Breast epithelium (tissue), 4 donors: Measurements from ENCODE around the gene TMEM143. TPM values are rescaled to one million over a fixed set of nuclear protein-coding genes. Genes with fewer than 3 reads are reported as not detected.
A peak's percentile ranks its signal among the peaks of the same experiment; 100 is the strongest.
"Not testable (repeated sequence)": the region's sequence is repeated elsewhere in the genome, so short reads cannot be mapped to it uniquely, and the experiment has no call there.

ENCODE experiments used
- DNase-seq, 2 donors: peaks; one replicate each; pipeline ENCODE4 v3.0.0-alpha.2; 2019; ENCODE audit warnings: low spot score in 2 of 2
- H3K27ac ChIP-seq, 2 donors: fragments of 200-600 bp; sonication (generic) in 1 of 2; one replicate each; pipeline ENCODE4 v1.5.1; 2016 to 2019; ENCODE audit warnings: mild to moderate bottlenecking in 1 of 2
- H3K27me3 ChIP-seq, 2 donors: fragments of 200-600 bp; sonication (generic) in 1 of 2; one replicate each; pipeline versions ENCODE4 v1.5.1 to v1.6.0; 2017 to 2019; ENCODE audit warnings: control low read depth in 1 of 2, mild to moderate bottlenecking in 1 of 2
- H3K36me3 ChIP-seq: fragments of 200-600 bp; one replicate; pipeline ENCODE4 v1.5.1; 2019
- H3K4me1 ChIP-seq, 2 donors: fragments of 200-600 bp; sonication (generic); one replicate each; pipeline ENCODE4 v1.5.1; 2016 to 2019; ENCODE audit warnings: control low read depth in 1 of 2
- H3K4me3 ChIP-seq, 3 donors: fragments of 200-600 bp; sonication (generic); 1 replicate in 2 of 3; 2 replicates in 1 of 3; pipeline ENCODE4 v1.5.1; 2016 to 2019; ENCODE audit warnings: mild to moderate bottlenecking in 3 of 3, moderate library complexity in 2 of 3
- H3K9me3 ChIP-seq, 2 donors: fragments of 200-600 bp; sonication (generic) in 1 of 2; one replicate each; pipeline ENCODE4 v1.5.1; 2016 to 2019; ENCODE audit warnings: control low read depth in 1 of 2
- POLR2A ChIP-seq: fragments of 450-650 bp; IDR thresholded peaks from one replicate; pipeline ENCODE4 v1.6.1; 2016; ENCODE audit warnings: antibody characterized with exemption, mild to moderate bottlenecking, moderate library complexity
- POLR2AphosphoS5 ChIP-seq, 3 donors: sonication (generic); formaldehyde crosslinking; IDR thresholded peaks; one replicate each; pipeline ENCODE4 v1.6.1; 2017; ENCODE audit warnings: antibody characterized with exemption in 3 of 3
- intact Hi-C: fragments of 100-400 bp; cut with DNase I; formaldehyde crosslinking; loops from one replicate; pipeline ENCODE4 v1.15.1; 2023; ENCODE audit warnings: low total_unique reads
- total RNA-seq, 3 donors: library from RNA; depleted of rRNA; stranded (reverse); fragments of >200 nt; gene quantifications; one replicate each; pipeline ENCODE4 v1.1.0, GENCODE V29; 2016
- TF ChIP-seq, protein P1 (sequence below), 3 donors: fragments of 450-650 bp; IDR thresholded peaks; one replicate each; pipeline ENCODE4 v1.5.1; 2016 to 2017; ENCODE audit warnings: antibody characterized with exemption in 3 of 3, mild to moderate bottlenecking in 3 of 3, moderate library complexity in 3 of 3

Gene TMEM143
- total RNA-seq, 3 donors from 2014 or later, result 5.9 to 10.5 (median 6.2) TPM

- Histone ChIP-seq H3K27me3 (peaks cover 14 to 41% of the 10 kb centered on the region in 2 donors), H3K9me3 (no peaks in the 10 kb centered on the region), H3K4me1 (peaks cover 0 to 9% of the 10 kb centered on the region in 2 donors), H3K27ac (peak within 1 kb of the TSS in 1 of 2 donors; percentile 1), H3K36me3 (no peaks in the 10 kb centered on the region), H3K4me3 (peak within 1 kb of the TSS in 2 of 3 donors; percentile 37 to 60)
- TF ChIP-seq, protein P1, sequence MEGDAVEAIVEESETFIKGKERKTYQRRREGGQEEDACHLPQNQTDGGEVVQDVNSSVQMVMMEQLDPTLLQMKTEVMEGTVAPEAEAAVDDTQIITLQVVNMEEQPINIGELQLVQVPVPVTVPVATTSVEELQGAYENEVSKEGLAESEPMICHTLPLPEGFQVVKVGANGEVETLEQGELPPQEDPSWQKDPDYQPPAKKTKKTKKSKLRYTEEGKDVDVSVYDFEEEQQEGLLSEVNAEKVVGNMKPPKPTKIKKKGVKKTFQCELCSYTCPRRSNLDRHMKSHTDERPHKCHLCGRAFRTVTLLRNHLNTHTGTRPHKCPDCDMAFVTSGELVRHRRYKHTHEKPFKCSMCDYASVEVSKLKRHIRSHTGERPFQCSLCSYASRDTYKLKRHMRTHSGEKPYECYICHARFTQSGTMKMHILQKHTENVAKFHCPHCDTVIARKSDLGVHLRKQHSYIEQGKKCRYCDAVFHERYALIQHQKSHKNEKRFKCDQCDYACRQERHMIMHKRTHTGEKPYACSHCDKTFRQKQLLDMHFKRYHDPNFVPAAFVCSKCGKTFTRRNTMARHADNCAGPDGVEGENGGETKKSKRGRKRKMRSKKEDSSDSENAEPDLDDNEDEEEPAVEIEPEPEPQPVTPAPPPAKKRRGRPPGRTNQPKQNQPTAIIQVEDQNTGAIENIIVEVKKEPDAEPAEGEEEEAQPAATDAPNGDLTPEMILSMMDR (IDR thresholded peaks at IDR 0.05), result no peak
- no peak for TF ChIP-seq POLR2AphosphoS5 (IDR thresholded peaks at IDR 0.05)
- TF ChIP-seq POLR2A, result no peak
- intact Hi-C loops, result loop anchor here (5.0 to 10.0 kb wide), 2 partner anchors 99 to 1211 kb away; no protein-coding TSS in a partner anchor
- no peak for DNase-seq
Measured at GRCh38 chr19:48393559-48394330, 30.0 kb upstream of the TMEM143 start, which contains the start of gene GRIN2D. TSS of gene GRIN2D (plus strand) at chr19:48393668. CDS start at chr19:48398393, 4,725 bp downstream.

DNA sequence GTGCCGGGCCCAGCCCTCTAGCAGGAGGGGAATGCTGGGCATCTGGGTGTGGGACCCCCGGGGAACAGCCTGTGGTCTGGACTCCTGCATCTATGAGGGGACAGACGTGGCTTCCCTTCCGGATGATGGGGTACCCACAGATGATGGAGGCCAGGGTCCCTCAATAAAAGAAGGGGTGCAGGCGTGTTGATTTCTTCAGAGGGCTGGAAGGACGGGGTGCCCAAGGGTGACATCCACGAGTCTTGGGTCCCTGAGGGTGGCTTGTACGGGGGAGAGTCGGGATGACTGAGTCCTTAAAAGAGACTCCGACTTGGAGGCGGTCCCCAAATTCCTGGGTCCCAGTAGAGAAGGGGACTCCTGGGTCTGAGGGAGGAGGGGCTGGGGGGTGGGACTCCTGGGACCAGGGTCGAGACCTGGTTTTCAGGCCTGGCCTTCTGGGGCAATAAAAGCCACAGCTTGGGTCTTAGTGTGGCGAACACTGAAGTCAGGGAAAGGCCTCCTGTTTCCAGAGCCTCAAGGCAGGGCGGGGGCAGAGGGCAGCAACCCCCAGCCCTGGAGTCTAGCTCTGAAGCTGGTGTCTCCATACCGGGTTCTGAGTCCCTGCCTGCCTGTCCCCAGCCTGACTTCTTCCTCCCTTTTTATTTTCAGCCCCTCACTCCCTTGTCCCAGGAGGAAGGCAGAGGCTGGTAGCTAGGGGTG, 29.3 kb upstream of the TMEM143 start:
- Histone ChIP-seq H3K4me1 (peaks cover 0 to 9% of the 10 kb centered on the region in 2 donors), H3K27me3 (peaks cover 14 to 41% of the 10 kb centered on the region in 2 donors), H3K4me3 (peak overlapping the region in 2 of 3 donors; percentile 37 to 60), H3K27ac (peak overlapping the region in 1 of 2 donors; percentile 1), H3K9me3 (no peaks in the 10 kb centered on the region), H3K36me3 (no peaks in the 10 kb centered on the region)
- intact Hi-C loops, result loop anchor here (5.0 to 10.0 kb wide), 2 partner anchors 99 to 1212 kb away; no protein-coding TSS in a partner anchor
- no peak for DNase-seq
- TF ChIP-seq, protein P1 (IDR thresholded peaks at IDR 0.05), result no peak
- TF ChIP-seq POLR2A, result no peak
- no peak for TF ChIP-seq POLR2AphosphoS5 (IDR thresholded peaks at IDR 0.05)

DNA sequence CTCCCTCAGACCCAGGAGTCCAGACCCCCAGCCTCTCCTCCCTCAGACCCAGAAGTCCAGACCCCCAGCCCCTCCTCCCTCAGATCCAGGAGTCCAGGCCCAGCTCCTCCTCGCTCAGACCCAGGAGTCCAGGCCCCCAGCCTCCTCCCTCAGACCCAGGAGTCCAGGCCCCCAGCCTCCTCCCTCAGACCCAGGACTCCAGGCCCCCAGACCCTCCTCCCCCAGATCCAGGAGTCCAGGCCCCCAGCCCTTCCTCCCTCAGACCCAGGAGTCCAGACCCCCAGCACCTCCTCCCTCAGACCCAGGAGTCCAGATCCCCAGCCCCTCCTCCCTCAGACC, 28.2 kb upstream of the TMEM143 start:
- not testable (repeated sequence) for H3K36me3 ChIP-seq, DNase-seq, H3K9me3 ChIP-seq, H3K4me1 ChIP-seq, H3K27ac ChIP-seq
- peaks cover 14 to 31% of the 10 kb centered on the region in 2 donors for H3K27me3 ChIP-seq
- intact Hi-C loops, result loop anchor here (5.0 to 10.0 kb wide), 2 partner anchors 100 to 1213 kb away; no protein-coding TSS in a partner anchor
- H3K4me3 ChIP-seq, result peak overlapping the region in 1 of 3 donors; percentile 80

- Histone ChIP-seq H3K36me3 (no peaks in the 10 kb centered on the region), H3K27ac (peak within 1 kb of the TSS; percentile 95 to 97), H3K27me3 (peaks cover 13 to 25% of the 10 kb centered on the region in 2 donors), H3K9me3 (no peaks in the 10 kb centered on the region), H3K4me1 (peaks cover 0 to 9% of the 10 kb centered on the region in 2 donors), H3K4me3 (peak within 1 kb of the TSS; percentile 76 to 80 (median 78))
- intact Hi-C loops, result loop anchor here (5.0 to 10.0 kb wide), 2 partner anchors 101 to 1213 kb away; no protein-coding TSS in a partner anchor
- DNase-seq, result peak; percentile 56 to 78
- TF ChIP-seq POLR2A (peak; percentile 50), POLR2AphosphoS5 (IDR thresholded peaks at IDR 0.05) (peak; percentile 33 to 85 (median 41))
- TF ChIP-seq, protein P1 (IDR thresholded peaks at IDR 0.05), result peak; percentile 63 to 82 (median 74)
Measured at GRCh38 chr19:48391100-48392005, 27.6 kb upstream of the TMEM143 start, which contains the start of gene KDELR1. TSS of gene KDELR1 (minus strand) at chr19:48391551. CDS start at chr19:48391358, 193 bp downstream.
